ENCODE results near the gene USP9X. TPM values are rescaled to one million over a fixed set of nuclear protein-coding genes. Genes with fewer than 3 reads are reported as not detected.
"Not testable (repeated sequence)": the region's sequence is repeated elsewhere in the genome, so short reads cannot be mapped to it uniquely, and the experiment has no call there.

USP9X gene
- polyA plus RNA-seq, 1 experiment, result 18.9 TPM

GRCh38 chrX:41115104-41115425 is 29.8 kb downstream of the USP9X start:
- H3K27me3 ChIP-seq (ENCODE audit: control insufficient read depth, insufficient read depth, low read length); H3K4me3 ChIP-seq (ENCODE audit: low read depth, low read length); DNase-seq (ENCODE audit: low read depth); H3K36me3 ChIP-seq (ENCODE audit: control insufficient read depth, insufficient read depth, low read length): not testable (repeated sequence)
- CTCF ChIA-PET, result interaction anchor here (0.6 to 1.7 kb wide), 3 partner anchors 237 to 321 kb away, joined by 3 to 10 read pairs (median 4); no protein-coding TSS in a partner anchor
- POLR2A ChIA-PET, result interaction anchor here (0.6 kb wide), 1 partner anchor 11 kb away, joined by 4 read pairs; no protein-coding TSS in a partner anchor
- TF ChIP-seq CTCF (IDR thresholded peaks at IDR 0.05; ENCODE audit: insufficient read depth, low read depth, low read length), result peak; percentile 50

DNA sequence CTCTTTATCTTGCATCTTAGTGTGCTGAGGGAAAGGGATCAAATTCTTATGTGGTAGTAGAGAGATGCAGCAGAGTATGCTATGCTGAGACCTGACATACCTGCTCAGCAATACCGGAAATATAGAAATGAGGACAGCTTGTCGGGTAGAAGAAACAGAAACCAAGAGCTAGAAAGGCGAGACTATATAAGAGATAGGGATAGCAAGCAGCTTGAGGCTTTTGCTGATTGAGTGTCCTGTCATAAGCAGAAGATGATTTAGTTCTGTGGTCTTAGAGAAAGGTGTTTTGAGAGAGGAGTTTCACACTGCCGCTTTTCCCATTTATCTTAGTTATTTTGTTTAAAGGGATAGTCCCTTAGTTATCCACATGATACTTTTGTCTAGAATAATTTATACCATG is 31.7 kb downstream of the USP9X start:
- CTCF ChIA-PET, result no interaction called here
- no peak for TF ChIP-seq CTCF (IDR thresholded peaks at IDR 0.05; ENCODE audit: insufficient read depth, low read depth, low read length)
- no peak for DNase-seq (ENCODE audit: low read depth)
- Histone ChIP-seq H3K27me3 (ENCODE audit: control insufficient read depth, insufficient read depth, low read length) (no peaks in the 10 kb centered on the region), H3K4me3 (ENCODE audit: low read depth, low read length) (no peak overlapping the region), H3K36me3 (ENCODE audit: control insufficient read depth, insufficient read depth, low read length) (no peaks in the 10 kb centered on the region)
- POLR2A ChIA-PET, result no interaction called here

- DNase-seq (ENCODE audit: low read depth), result no peak
- Histone ChIP-seq H3K36me3 (ENCODE audit: control insufficient read depth, insufficient read depth, low read length) (no peaks in the 10 kb centered on the region), H3K4me3 (ENCODE audit: low read depth, low read length) (no peak overlapping the region), H3K27me3 (ENCODE audit: control insufficient read depth, insufficient read depth, low read length) (no peaks in the 10 kb centered on the region)
- ChIA-PET POLR2A (no interaction called here), CTCF (no interaction called here)
- no peak for TF ChIP-seq CTCF (IDR thresholded peaks at IDR 0.05; ENCODE audit: insufficient read depth, low read depth, low read length)
Measured at GRCh38 chrX:41118156-41118555, 32.9 kb downstream of the USP9X start.

GRCh38 chrX:41119803-41120202 is 34.6 kb downstream of the USP9X start:
- ChIA-PET POLR2A (no interaction called here), CTCF (no interaction called here)
- no peaks in the 10 kb centered on the region for H3K36me3 ChIP-seq (ENCODE audit: control insufficient read depth, insufficient read depth, low read length)
- TF ChIP-seq CTCF (IDR thresholded peaks at IDR 0.05; ENCODE audit: insufficient read depth, low read depth, low read length), result no peak
- no peaks in the 10 kb centered on the region for H3K27me3 ChIP-seq (ENCODE audit: control insufficient read depth, insufficient read depth, low read length)
- DNase-seq (ENCODE audit: low read depth), result no peak
- H3K4me3 ChIP-seq (ENCODE audit: low read depth, low read length), result no peak overlapping the region

GRCh38 chrX:41121766-41122165 is 36.5 kb downstream of the USP9X start:
- CTCF ChIA-PET, result no interaction called here

More at GRCh38 chrX:41121766-41122165, 36.5 kb downstream of the USP9X start:
- POLR2A ChIA-PET, result no interaction called here
- no peak for DNase-seq (ENCODE audit: low read depth)
- Histone ChIP-seq H3K36me3 (ENCODE audit: control insufficient read depth, insufficient read depth, low read length) (no peaks in the 10 kb centered on the region), H3K27me3 (ENCODE audit: control insufficient read depth, insufficient read depth, low read length) (no peaks in the 10 kb centered on the region), H3K4me3 (ENCODE audit: low read depth, low read length) (no peak overlapping the region)
- TF ChIP-seq CTCF (IDR thresholded peaks at IDR 0.05; ENCODE audit: insufficient read depth, low read depth, low read length), result no peak
